GM19372 (cell line): ENCODE measurements around the gene ARAP3.

Source experiments
- ATAC-seq: cut with Tn5 transposase; IDR thresholded peaks from one replicate; pipeline ENCODE4 v1.9.1; 2021; ENCODE audit warnings: mild to moderate bottlenecking, low read depth, moderate library complexity; ENCODE audit not compliant: unreplicated experiment

Gene ARAP3

GRCh38 chr5:141704782-141705297 lies 22.8 kb upstream of the ARAP3 start:
- no peak for ATAC-seq

- ATAC-seq = no peak
Measured at GRCh38 chr5:141703133-141703561, 21.1 kb upstream of the ARAP3 start.

GRCh38 chr5:141701360-141702119 lies 19.5 kb upstream of the ARAP3 start:
- no peak for ATAC-seq

- no peak for ATAC-seq
Measured at GRCh38 chr5:141697586-141697985, 15.6 kb upstream of the ARAP3 start.

GRCh38 chr5:141696431-141696830 lies 14.4 kb upstream of the ARAP3 start:
- ATAC-seq = no peak

GRCh38 chr5:141695627-141696215 lies 13.7 kb upstream of the ARAP3 start:
- no peak for ATAC-seq

- ATAC-seq = no peak
Measured at GRCh38 chr5:141694479-141694878, 12.4 kb upstream of the ARAP3 start.

- ATAC-seq = no peak
Measured at GRCh38 chr5:141692919-141693725, 11.1 kb upstream of the ARAP3 start.

GRCh38 chr5:141692533-141692888 lies 10.5 kb upstream of the ARAP3 start:
- ATAC-seq = no peak

- ATAC-seq = peak; percentile 91
Measured at GRCh38 chr5:141691867-141692532, 10.0 kb upstream of the ARAP3 start.

GRCh38 chr5:141691286-141691866 lies 9.3 kb upstream of the ARAP3 start:
- no peak for ATAC-seq

- no peak for ATAC-seq
Measured at GRCh38 chr5:141686648-141687416, 4.8 kb upstream of the ARAP3 start.

GRCh38 chr5:141685591-141685990 lies 3.6 kb upstream of the ARAP3 start:
- no peak for ATAC-seq

GRCh38 chr5:141683596-141684141 lies 1.6 kb upstream of the ARAP3 start:
- no peak for ATAC-seq

- no peak for ATAC-seq
Measured at GRCh38 chr5:141681295-141681694, 735 bp downstream of the ARAP3 start.

- no peak for ATAC-seq
Measured at GRCh38 chr5:141680751-141681201, 1.3 kb downstream of the ARAP3 start.

GRCh38 chr5:141680178-141680577 lies 1.9 kb downstream of the ARAP3 start:
- ATAC-seq = no peak

- ATAC-seq = no peak
Measured at GRCh38 chr5:141677415-141677814, 4.6 kb downstream of the ARAP3 start.

- ATAC-seq = no peak
Measured at GRCh38 chr5:141675672-141676071, 6.4 kb downstream of the ARAP3 start.
